Mesothelial cell of epicardium (in vitro differentiated cells): ENCODE results near the gene A2M. TPM values are rescaled to one million over a fixed set of nuclear protein-coding genes. Genes with fewer than 3 reads are reported as not detected.

Experiments
- DNase-seq, 2 experiments: peaks; one replicate each; pipeline ENCODE4 v3.0.0; 2021; ENCODE audit warnings: low spot score in 2 of 2; ENCODE audit not compliant: unreplicated experiment in 2 of 2
- H3K27ac Mint-ChIP-seq: 2 replicates; pipeline ENCODE4 v1.8.0; 2021; ENCODE audit warnings: mixed read lengths
- H3K27me3 Mint-ChIP-seq: 2 replicates; pipeline ENCODE4 v1.8.0; 2021; ENCODE audit warnings: low read depth, mixed read lengths
- H3K36me3 Mint-ChIP-seq: 2 replicates; pipeline ENCODE4 v1.8.0; 2021; ENCODE audit warnings: mixed read lengths
- H3K4me1 Mint-ChIP-seq: 2 replicates; pipeline ENCODE4 v1.8.0; 2021; ENCODE audit warnings: mixed read lengths
- H3K4me3 Mint-ChIP-seq: 2 replicates; pipeline ENCODE4 v1.8.0; 2021; ENCODE audit warnings: mild to moderate bottlenecking, moderate library complexity, mixed read lengths
- H3K9me3 Mint-ChIP-seq: 2 replicates; pipeline ENCODE4 v1.8.0; 2021; ENCODE audit warnings: mixed read lengths
- CTCF ChIP-seq: fragments of 200-600 bp; sonication (generic); IDR thresholded peaks from one replicate; pipeline ENCODE4 v1.5.0; 2021; ENCODE audit warnings: antibody characterized with exemption; ENCODE audit not compliant: unreplicated experiment
- total RNA-seq: library from RNA; stranded (reverse); gene quantifications from 3 replicates; pipeline ENCODE4 v1.2.1, GENCODE V29; 2021

The A2M gene
- total RNA-seq, 1 donor from 2014 or later = 3.8 TPM

- no peak for TF ChIP-seq CTCF
- Mint-ChIP-seq H3K9me3 (peaks cover 9% of the 10 kb centered on the region), H3K4me1 (no peaks in the 10 kb centered on the region), H3K4me3 (no peak overlapping the region), H3K27ac (no peak overlapping the region), H3K27me3 (no peaks in the 10 kb centered on the region), H3K36me3 (no peaks in the 10 kb centered on the region)
- no peak for DNase-seq
These were observed 83.3 kb downstream of the A2M start for GRCh38 chr12:9032202-9032964.

GRCh38 chr12:9030776-9031175, 84.9 kb downstream of the A2M start:
- H3K4me3 Mint-ChIP-seq = no peak overlapping the region
- H3K4me1 Mint-ChIP-seq = no peaks in the 10 kb centered on the region
- H3K27me3 Mint-ChIP-seq = no peaks in the 10 kb centered on the region
- H3K36me3 Mint-ChIP-seq = no peaks in the 10 kb centered on the region
- TF ChIP-seq CTCF = no peak
- no peak overlapping the region for H3K27ac Mint-ChIP-seq
- DNase-seq = no peak
- peaks cover 9% of the 10 kb centered on the region for H3K9me3 Mint-ChIP-seq

- Mint-ChIP-seq H3K27ac (no peak overlapping the region), H3K36me3 (no peaks in the 10 kb centered on the region), H3K4me3 (no peak overlapping the region), H3K27me3 (no peaks in the 10 kb centered on the region), H3K4me1 (no peaks in the 10 kb centered on the region), H3K9me3 (peaks cover 3% of the 10 kb centered on the region)
- no peak for TF ChIP-seq CTCF
- no peak for DNase-seq
These were observed 88.3 kb downstream of the A2M start for GRCh38 chr12:9027161-9028059.

- no peaks in the 10 kb centered on the region for H3K27me3 Mint-ChIP-seq
These were observed 91.2 kb downstream of the A2M start for GRCh38 chr12:9024512-9024911.

GRCh38 chr12:9022592-9022991, 93.1 kb downstream of the A2M start:
- no peak for DNase-seq
- no peak for TF ChIP-seq CTCF
- no peak overlapping the region for H3K4me3 Mint-ChIP-seq
- H3K4me1 Mint-ChIP-seq = no peaks in the 10 kb centered on the region
- H3K27ac Mint-ChIP-seq = no peak overlapping the region
- peaks cover 12% of the 10 kb centered on the region for H3K9me3 Mint-ChIP-seq
- no peaks in the 10 kb centered on the region for H3K36me3 Mint-ChIP-seq
- no peaks in the 10 kb centered on the region for H3K27me3 Mint-ChIP-seq

More at GRCh38 chr12:9024512-9024911, 91.2 kb downstream of the A2M start:
- Mint-ChIP-seq H3K27ac (no peak overlapping the region), H3K4me3 (no peak overlapping the region), H3K9me3 (peaks cover 3% of the 10 kb centered on the region), H3K4me1 (no peaks in the 10 kb centered on the region), H3K36me3 (no peaks in the 10 kb centered on the region)
- DNase-seq = no peak
- no peak for TF ChIP-seq CTCF

Other genes with a start within 250 kb of the A2M start
- gene PHC1, start 201.4 kb downstream of the A2M start, total RNA-seq = 115 to 119 TPM (median 117 TPM) in 3 replicates
- gene M6PR, start 166.3 kb downstream of the A2M start, total RNA-seq = 117 to 118 TPM (median 117 TPM) in 3 replicates
- gene KLRG1, start 126.4 kb downstream of the A2M start, total RNA-seq = 2.0 to 2.2 TPM (median 2.0 TPM) in 3 replicates
- gene PZP, start 92.5 kb upstream of the A2M start, total RNA-seq = not detected in 3 replicates